ENCODE data around the gene ASGR2. TPM values are rescaled to one million over a fixed set of nuclear protein-coding genes. Genes with fewer than 3 reads are reported as not detected.
"Not testable (repeated sequence)": the region's sequence is repeated elsewhere in the genome, so short reads cannot be mapped to it uniquely, and the experiment has no call there.

The ASGR2 gene
- total RNA-seq, 2 donors from 2014 or later: 0.33 TPM; not detected in 1

GRCh38 chr17:7122381-7122780 is 7.8 kb upstream of the ASGR2 start:
- H3K36me3 ChIP-seq: no peaks in the 10 kb centered on the region
- H3K4me1 ChIP-seq: no peaks in the 10 kb centered on the region
- no peaks in the 10 kb centered on the region for H3K9me3 ChIP-seq
- no peak for DNase-seq (ENCODE audit: low spot score)
- no peak for TF ChIP-seq CTCF (IDR thresholded peaks at IDR 0.05)
- H3K27ac ChIP-seq: no peak overlapping the region
- no peaks in the 10 kb centered on the region for H3K27me3 ChIP-seq
- no peak overlapping the region for H3K4me3 ChIP-seq

- DNase-seq (ENCODE audit: low spot score); H3K4me1 ChIP-seq; H3K9me3 ChIP-seq; H3K4me3 ChIP-seq; H3K36me3 ChIP-seq; H3K27me3 ChIP-seq: not testable (repeated sequence)
- peak overlapping the region in 1 of 2 donors; percentile 51 for H3K27ac ChIP-seq
Observed at GRCh38 chr17:7120635-7121034, 6.0 kb upstream of the ASGR2 start.

GRCh38 chr17:7120123-7120522 is 5.5 kb upstream of the ASGR2 start:
- H3K27me3 ChIP-seq: no peaks in the 10 kb centered on the region
- H3K27ac ChIP-seq: no peak overlapping the region
- no peak for TF ChIP-seq CTCF (IDR thresholded peaks at IDR 0.05)
- DNase-seq (ENCODE audit: low spot score): no peak
- H3K36me3 ChIP-seq: no peaks in the 10 kb centered on the region
- no peaks in the 10 kb centered on the region for H3K9me3 ChIP-seq
- no peak overlapping the region for H3K4me3 ChIP-seq
- H3K4me1 ChIP-seq: no peaks in the 10 kb centered on the region

GRCh38 chr17:7119314-7119713 is 4.7 kb upstream of the ASGR2 start:
- Histone ChIP-seq H3K9me3 (no peaks in the 10 kb centered on the region), H3K4me3 (no peak overlapping the region), H3K27me3 (no peaks in the 10 kb centered on the region), H3K36me3 (no peaks in the 10 kb centered on the region), H3K4me1 (no peaks in the 10 kb centered on the region), H3K27ac (no peak overlapping the region)
- no peak for DNase-seq (ENCODE audit: low spot score)
- no peak for TF ChIP-seq CTCF (IDR thresholded peaks at IDR 0.05)

GRCh38 chr17:7114875-7115614 is 423 bp upstream of the ASGR2 start:
- no peak for DNase-seq (ENCODE audit: low spot score)
- Histone ChIP-seq H3K9me3 (no peaks in the 10 kb centered on the region), H3K4me3 (no peak overlapping the region), H3K36me3 (no peaks in the 10 kb centered on the region), H3K27ac (no peak overlapping the region), H3K4me1 (no peaks in the 10 kb centered on the region), H3K27me3 (no peaks in the 10 kb centered on the region)
- TF ChIP-seq CTCF (IDR thresholded peaks at IDR 0.05): no peak

GRCh38 chr17:7113273-7114071 is 1.1 kb downstream of the ASGR2 start:
- DNase-seq (ENCODE audit: low spot score): no peak
- Histone ChIP-seq H3K4me3 (no peak overlapping the region), H3K27ac (no peak overlapping the region), H3K27me3 (no peaks in the 10 kb centered on the region), H3K4me1 (no peaks in the 10 kb centered on the region), H3K36me3 (no peaks in the 10 kb centered on the region), H3K9me3 (no peaks in the 10 kb centered on the region)
- no peak for TF ChIP-seq CTCF (IDR thresholded peaks at IDR 0.05)
